DND-41 (cell line): Measurements from ENCODE around the gene PRKAB1.

ENCODE experiments used
- EZH2 ChIP-seq: IDR thresholded peaks from 3 replicates; pipeline ENCODE4 v1.6.1; 2012; ENCODE audit warnings: borderline replicate concordance, low read depth, mild to moderate bottlenecking, moderate library complexity, low read length, inconsistent platforms; ENCODE audit not compliant: severe bottlenecking
- TF ChIP-seq, protein P1 (sequence below): IDR thresholded peaks from 2 replicates; pipeline ENCODE4 v1.5.1; 2012; ENCODE audit warnings: borderline replicate concordance, low read length, moderate library complexity, mild to moderate bottlenecking; ENCODE audit not compliant: poor library complexity, severe bottlenecking; ENCODE audit errors: extremely low read depth

- TF ChIP-seq, protein P1, sequence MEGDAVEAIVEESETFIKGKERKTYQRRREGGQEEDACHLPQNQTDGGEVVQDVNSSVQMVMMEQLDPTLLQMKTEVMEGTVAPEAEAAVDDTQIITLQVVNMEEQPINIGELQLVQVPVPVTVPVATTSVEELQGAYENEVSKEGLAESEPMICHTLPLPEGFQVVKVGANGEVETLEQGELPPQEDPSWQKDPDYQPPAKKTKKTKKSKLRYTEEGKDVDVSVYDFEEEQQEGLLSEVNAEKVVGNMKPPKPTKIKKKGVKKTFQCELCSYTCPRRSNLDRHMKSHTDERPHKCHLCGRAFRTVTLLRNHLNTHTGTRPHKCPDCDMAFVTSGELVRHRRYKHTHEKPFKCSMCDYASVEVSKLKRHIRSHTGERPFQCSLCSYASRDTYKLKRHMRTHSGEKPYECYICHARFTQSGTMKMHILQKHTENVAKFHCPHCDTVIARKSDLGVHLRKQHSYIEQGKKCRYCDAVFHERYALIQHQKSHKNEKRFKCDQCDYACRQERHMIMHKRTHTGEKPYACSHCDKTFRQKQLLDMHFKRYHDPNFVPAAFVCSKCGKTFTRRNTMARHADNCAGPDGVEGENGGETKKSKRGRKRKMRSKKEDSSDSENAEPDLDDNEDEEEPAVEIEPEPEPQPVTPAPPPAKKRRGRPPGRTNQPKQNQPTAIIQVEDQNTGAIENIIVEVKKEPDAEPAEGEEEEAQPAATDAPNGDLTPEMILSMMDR, result no peak
- TF ChIP-seq EZH2, result no peak
Measured at GRCh38 chr12:119692410-119692809, 24.5 kb downstream of the PRKAB1 start.
